ENCODE results near the gene RSRC1.
"Not testable (repeated sequence)": the region's sequence is repeated elsewhere in the genome, so short reads cannot be mapped to it uniquely, and the experiment has no call there.

RSRC1 gene

GRCh38 chr3:158329696-158330441, 220.0 kb downstream of the RSRC1 start:
- not testable (repeated sequence) for ATAC-seq, H3K4me1 Mint-ChIP-seq, DNase-seq, H3K27me3 Mint-ChIP-seq, H3K4me3 Mint-ChIP-seq, H3K27ac Mint-ChIP-seq, H3K9me3 Mint-ChIP-seq
- peaks cover 15% of the 10 kb centered on the region for H3K36me3 Mint-ChIP-seq (ENCODE audit: low read depth)

GRCh38 chr3:158330870-158331269, 221.0 kb downstream of the RSRC1 start:
- DNase-seq, result no peak
- no peak overlapping the region for H3K27ac Mint-ChIP-seq
- peaks cover 19% of the 10 kb centered on the region for H3K36me3 Mint-ChIP-seq (ENCODE audit: low read depth)
- no peaks in the 10 kb centered on the region for H3K4me1 Mint-ChIP-seq
- H3K4me3 Mint-ChIP-seq, result no peak overlapping the region
- no peaks in the 10 kb centered on the region for H3K27me3 Mint-ChIP-seq
- peaks cover 6% of the 10 kb centered on the region for H3K9me3 Mint-ChIP-seq
- no peak for ATAC-seq

DNA sequence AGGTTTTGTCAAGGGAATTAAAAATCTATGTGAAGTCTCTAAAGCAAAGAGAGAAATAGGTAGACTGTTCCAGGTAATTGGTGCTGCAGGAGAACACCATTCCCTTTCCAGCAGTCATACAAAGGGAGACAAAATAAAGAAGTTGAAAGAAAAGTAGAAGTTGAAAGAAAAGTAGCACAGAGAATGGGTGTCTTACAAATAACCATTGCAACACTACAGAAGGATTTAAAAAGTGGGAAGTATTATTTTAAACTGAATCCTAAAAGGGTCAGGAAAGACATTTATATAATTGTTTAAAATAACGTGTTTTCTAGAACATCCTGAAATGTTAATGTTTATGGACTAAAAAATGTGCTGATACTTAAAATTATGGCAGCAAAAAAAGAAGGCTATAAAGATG, 223.8 kb downstream of the RSRC1 start:
- no peak for ATAC-seq
- H3K4me1 Mint-ChIP-seq, result no peaks in the 10 kb centered on the region

DNA sequence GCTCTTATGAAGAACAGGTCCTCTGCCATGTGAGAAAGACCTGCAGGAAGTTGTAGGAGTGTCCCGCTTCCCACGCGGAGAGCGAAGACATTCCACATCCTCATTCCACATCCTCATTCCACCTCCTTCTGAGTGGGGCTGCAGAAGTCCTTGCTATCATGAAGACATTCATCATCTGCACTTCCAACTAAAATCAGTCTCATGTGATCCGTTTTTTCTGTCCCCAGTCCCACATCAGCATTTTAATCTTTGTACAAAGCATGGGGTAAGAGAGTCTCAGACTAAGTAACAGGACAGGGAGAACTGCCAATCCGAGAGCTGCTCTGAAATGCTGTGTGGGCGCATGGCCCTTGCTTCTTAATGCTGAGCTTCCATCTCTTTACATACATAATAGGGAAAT, 227.2 kb downstream of the RSRC1 start:
- Mint-ChIP-seq H3K4me1 (no peaks in the 10 kb centered on the region), H3K36me3 (ENCODE audit: low read depth) (peaks cover 21% of the 10 kb centered on the region), H3K9me3 (peaks cover 8% of the 10 kb centered on the region), H3K4me3 (no peak overlapping the region), H3K27ac (no peak overlapping the region), H3K27me3 (no peaks in the 10 kb centered on the region)
- no peak for DNase-seq
- no peak for ATAC-seq

More for the DNA sequence above, 223.8 kb downstream of the RSRC1 start:
- H3K36me3 Mint-ChIP-seq (ENCODE audit: low read depth), result peaks cover 17% of the 10 kb centered on the region
- H3K27me3 Mint-ChIP-seq, result no peaks in the 10 kb centered on the region
- H3K4me3 Mint-ChIP-seq, result no peak overlapping the region
- no peak for DNase-seq
- H3K9me3 Mint-ChIP-seq, result no peaks in the 10 kb centered on the region
- no peak overlapping the region for H3K27ac Mint-ChIP-seq

DNA sequence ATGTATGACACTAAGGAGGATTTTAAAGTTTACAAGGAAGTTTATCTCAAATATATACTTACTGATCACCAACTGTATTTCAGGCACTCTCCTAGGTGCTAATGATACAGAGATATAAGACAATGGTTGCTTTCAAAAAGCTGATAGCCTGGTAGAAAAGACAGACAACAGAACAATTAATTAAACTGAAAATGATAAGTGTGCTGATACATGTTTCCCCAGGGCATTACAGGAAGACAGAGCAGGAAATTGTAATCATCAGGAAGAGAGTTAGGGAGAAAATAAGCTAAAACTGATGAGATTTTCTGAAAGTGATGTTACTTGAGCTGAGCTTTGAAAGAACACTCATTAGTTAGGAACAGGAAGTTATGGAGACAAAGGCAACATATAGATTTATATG, 229.7 kb downstream of the RSRC1 start:
- no peak for DNase-seq
- peaks cover 25% of the 10 kb centered on the region for H3K36me3 Mint-ChIP-seq (ENCODE audit: low read depth)

DNA sequence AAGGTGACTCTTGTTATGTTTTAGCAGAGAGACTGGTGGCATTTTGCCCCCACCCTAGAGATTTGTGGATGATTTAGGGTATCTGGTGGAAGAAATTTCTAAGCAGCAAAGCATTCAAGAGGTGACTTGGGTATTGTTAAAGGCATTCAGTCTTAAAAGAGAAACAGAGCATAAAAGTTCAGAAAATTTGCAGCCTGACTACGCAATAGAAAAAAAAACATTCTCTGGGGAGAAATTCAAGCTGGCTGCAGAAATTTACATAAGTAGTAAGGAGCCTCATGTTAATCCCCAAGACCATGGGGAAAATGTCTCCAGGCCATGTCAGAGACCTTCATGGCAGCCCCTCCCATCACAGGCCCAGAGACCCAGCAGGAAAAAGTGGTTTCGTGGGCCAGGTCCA, 231.1 kb downstream of the RSRC1 start:
- peaks cover 14% of the 10 kb centered on the region for H3K9me3 Mint-ChIP-seq
- not testable (repeated sequence) for ATAC-seq, H3K4me3 Mint-ChIP-seq, H3K4me1 Mint-ChIP-seq, DNase-seq, H3K27me3 Mint-ChIP-seq, H3K27ac Mint-ChIP-seq
- peaks cover 19% of the 10 kb centered on the region for H3K36me3 Mint-ChIP-seq (ENCODE audit: low read depth)

More for the DNA sequence above, 229.7 kb downstream of the RSRC1 start:
- H3K27ac Mint-ChIP-seq, result no peak overlapping the region
- no peaks in the 10 kb centered on the region for H3K27me3 Mint-ChIP-seq
- no peak for ATAC-seq
- peaks cover 14% of the 10 kb centered on the region for H3K9me3 Mint-ChIP-seq
- no peak overlapping the region for H3K4me3 Mint-ChIP-seq
- no peaks in the 10 kb centered on the region for H3K4me1 Mint-ChIP-seq

DNA sequence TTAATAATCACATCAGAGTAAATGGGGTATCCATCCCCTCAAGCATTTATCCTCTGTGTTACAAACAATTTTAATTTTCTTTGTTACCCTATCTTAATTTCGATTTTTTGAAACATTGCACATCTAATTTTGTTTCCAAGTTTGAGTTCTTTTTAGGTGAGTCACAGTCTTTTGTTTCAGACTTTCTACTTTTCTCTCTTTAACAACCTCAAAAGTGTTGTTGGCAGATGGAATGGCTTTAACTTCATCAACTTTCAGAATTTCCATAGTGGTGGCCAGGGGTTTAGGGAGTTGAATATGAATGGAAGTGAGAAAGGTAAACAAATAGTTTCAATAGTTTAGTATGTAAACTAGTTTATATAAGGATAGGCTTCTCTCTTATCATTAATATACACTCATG, 238.1 kb downstream of the RSRC1 start:
- Mint-ChIP-seq H3K27me3 (no peaks in the 10 kb centered on the region), H3K27ac (no peak overlapping the region), H3K36me3 (ENCODE audit: low read depth) (peaks cover 4% of the 10 kb centered on the region), H3K4me1 (peaks cover 1% of the 10 kb centered on the region), H3K4me3 (no peak overlapping the region), H3K9me3 (peaks cover 6% of the 10 kb centered on the region)
- DNase-seq, result no peak
- ATAC-seq, result no peak

GRCh38 chr3:158350971-158351370, 241.1 kb downstream of the RSRC1 start:
- Mint-ChIP-seq H3K9me3 (no peaks in the 10 kb centered on the region), H3K27me3 (no peaks in the 10 kb centered on the region), H3K27ac (no peak overlapping the region), H3K4me1 (peaks cover 2% of the 10 kb centered on the region), H3K4me3 (no peak overlapping the region), H3K36me3 (ENCODE audit: low read depth) (peaks cover 2% of the 10 kb centered on the region)
- ATAC-seq, result no peak
- DNase-seq, result no peak

- no peaks in the 10 kb centered on the region for H3K9me3 Mint-ChIP-seq
- no peak overlapping the region for H3K4me3 Mint-ChIP-seq
- H3K27ac Mint-ChIP-seq, result no peak overlapping the region
- H3K36me3 Mint-ChIP-seq (ENCODE audit: low read depth), result peaks cover 2% of the 10 kb centered on the region
- no peaks in the 10 kb centered on the region for H3K27me3 Mint-ChIP-seq
- no peak for DNase-seq
- peaks cover 2% of the 10 kb centered on the region for H3K4me1 Mint-ChIP-seq
- ATAC-seq, result no peak
These were observed 242.7 kb downstream of the RSRC1 start for GRCh38 chr3:158352551-158352950.

GRCh38 chr3:158354713-158355112, 244.8 kb downstream of the RSRC1 start:
- ATAC-seq, result no peak
- Mint-ChIP-seq H3K36me3 (ENCODE audit: low read depth) (peaks cover 14% of the 10 kb centered on the region), H3K27ac (no peak overlapping the region), H3K4me1 (peaks cover 2% of the 10 kb centered on the region), H3K9me3 (peaks cover 4% of the 10 kb centered on the region), H3K27me3 (no peaks in the 10 kb centered on the region), H3K4me3 (no peak overlapping the region)
- DNase-seq, result no peak

- peaks cover 2% of the 10 kb centered on the region for H3K4me1 Mint-ChIP-seq
- no peak overlapping the region for H3K27ac Mint-ChIP-seq
- ATAC-seq (no peak), DNase-seq (no peak)
- no peak overlapping the region for H3K4me3 Mint-ChIP-seq
- H3K9me3 Mint-ChIP-seq, result peaks cover 4% of the 10 kb centered on the region
- H3K36me3 Mint-ChIP-seq (ENCODE audit: low read depth), result peaks cover 14% of the 10 kb centered on the region
- no peaks in the 10 kb centered on the region for H3K27me3 Mint-ChIP-seq
These were observed 246.0 kb downstream of the RSRC1 start for GRCh38 chr3:158355623-158356588.

- Mint-ChIP-seq H3K4me1 (no peaks in the 10 kb centered on the region), H3K27me3 (no peaks in the 10 kb centered on the region), H3K36me3 (ENCODE audit: low read depth) (peaks cover 23% of the 10 kb centered on the region), H3K4me3 (no peak overlapping the region), H3K9me3 (peaks cover 9% of the 10 kb centered on the region), H3K27ac (no peak overlapping the region)
- no peak for ATAC-seq
- DNase-seq, result no peak
These were observed 249.4 kb downstream of the RSRC1 start for GRCh38 chr3:158359339-158359738.

DNA sequence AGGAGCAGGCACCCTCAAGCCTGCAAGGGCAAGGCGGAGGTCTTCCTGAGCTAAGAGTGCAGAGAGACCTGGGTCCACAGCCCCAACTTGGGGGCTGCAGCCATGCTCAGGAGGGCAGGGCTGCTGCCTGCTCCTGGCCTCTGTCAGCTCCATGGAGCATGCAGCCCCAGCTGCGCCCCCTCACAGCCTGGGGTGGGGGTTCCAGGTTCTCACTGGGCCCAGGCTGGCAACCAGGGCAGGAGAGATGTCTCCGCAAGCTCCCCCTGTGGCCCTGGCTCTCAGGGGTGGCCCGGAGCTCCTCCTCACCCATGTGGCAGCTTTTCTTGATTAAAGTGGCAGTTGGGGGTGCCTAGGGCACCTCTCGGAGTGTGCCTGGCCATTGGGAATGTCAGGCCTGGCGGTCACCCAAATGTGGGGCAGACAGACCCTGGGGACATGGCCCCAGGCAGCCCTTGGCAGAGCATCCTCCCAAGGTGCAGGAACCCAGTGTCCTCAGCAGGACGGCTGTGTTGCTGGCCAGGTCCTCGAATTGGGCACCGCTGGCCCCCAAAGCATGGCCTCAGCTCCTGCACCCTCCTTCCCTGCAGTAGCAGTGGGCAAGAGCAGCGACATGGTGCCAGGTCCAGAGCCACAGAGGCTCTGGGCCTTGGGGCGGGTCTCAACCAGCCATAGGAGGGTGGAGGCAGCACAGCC, 251.0 kb downstream of the RSRC1 start:
- Mint-ChIP-seq H3K36me3 (ENCODE audit: low read depth) (peaks cover 29% of the 10 kb centered on the region), H3K4me1 (no peaks in the 10 kb centered on the region), H3K9me3 (peaks cover 12% of the 10 kb centered on the region), H3K27ac (no peak overlapping the region), H3K4me3 (no peak overlapping the region), H3K27me3 (no peaks in the 10 kb centered on the region)
- DNase-seq (no peak), ATAC-seq (no peak)

GRCh38 chr3:158368271-158368670, 258.4 kb downstream of the RSRC1 start:
- Mint-ChIP-seq H3K4me1 (no peaks in the 10 kb centered on the region), H3K27ac (no peak overlapping the region), H3K9me3 (peaks cover 21% of the 10 kb centered on the region), H3K27me3 (no peaks in the 10 kb centered on the region), H3K4me3 (no peak overlapping the region), H3K36me3 (ENCODE audit: low read depth) (peaks cover 17% of the 10 kb centered on the region)
- ATAC-seq (no peak), DNase-seq (no peak)

Measured in activated naive CD8-positive, alpha-beta T cell treated with anti-CD3 and anti-CD28 coated beads, Interleukin-2, amount 50 U/mL, for 24 hours (primary cell).